Effector CD4-positive, alpha-beta T cell (primary cell): ENCODE measurements around the gene LIMD2.

Source experiments
- DNase-seq: peaks from one replicate; pipeline ENCODE4 v3.0.0-alpha.2; 2020

LIMD2 gene

DNA sequence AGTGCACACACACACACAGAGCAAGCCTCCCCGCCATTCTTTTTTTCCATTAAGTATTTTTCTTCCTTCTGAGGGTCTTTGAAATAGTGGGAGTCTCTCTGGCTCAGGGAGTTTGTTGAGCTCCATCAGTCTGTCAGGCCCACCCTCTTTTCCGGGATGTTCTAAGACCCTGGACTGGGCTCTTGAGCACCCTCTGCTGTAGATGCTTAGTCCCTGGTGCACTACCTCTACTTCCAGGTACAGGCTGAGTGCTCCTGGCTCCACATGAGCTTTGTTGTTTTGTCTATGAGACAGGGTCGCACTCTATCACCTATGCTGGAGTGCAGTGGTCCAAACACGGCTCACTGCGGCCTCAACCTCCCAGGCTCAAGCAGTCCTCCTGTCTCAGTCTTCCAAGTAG lies 20.7 kb downstream of the LIMD2 start:
- DNase-seq, result no peak

DNA sequence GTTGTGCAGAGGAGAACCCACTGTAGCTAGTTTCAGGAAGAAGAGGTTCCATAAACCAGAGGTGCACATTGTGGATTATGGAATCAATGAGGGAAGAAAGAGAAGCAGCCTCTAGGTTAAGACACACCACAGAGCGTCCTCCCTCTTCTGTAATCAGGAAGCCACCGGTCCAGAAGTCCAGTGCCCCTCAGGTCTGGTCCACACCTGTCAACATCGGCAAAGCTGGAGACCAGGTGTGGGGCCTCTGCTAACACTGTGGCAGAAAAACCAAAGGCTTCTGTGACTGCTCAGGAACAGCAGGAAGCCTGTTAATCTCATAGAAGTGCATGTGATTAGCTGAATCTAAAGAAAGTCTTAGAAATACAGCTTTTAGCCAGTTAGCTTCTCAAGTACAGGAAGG lies 23.3 kb downstream of the LIMD2 start:
- no peak for DNase-seq

DNA sequence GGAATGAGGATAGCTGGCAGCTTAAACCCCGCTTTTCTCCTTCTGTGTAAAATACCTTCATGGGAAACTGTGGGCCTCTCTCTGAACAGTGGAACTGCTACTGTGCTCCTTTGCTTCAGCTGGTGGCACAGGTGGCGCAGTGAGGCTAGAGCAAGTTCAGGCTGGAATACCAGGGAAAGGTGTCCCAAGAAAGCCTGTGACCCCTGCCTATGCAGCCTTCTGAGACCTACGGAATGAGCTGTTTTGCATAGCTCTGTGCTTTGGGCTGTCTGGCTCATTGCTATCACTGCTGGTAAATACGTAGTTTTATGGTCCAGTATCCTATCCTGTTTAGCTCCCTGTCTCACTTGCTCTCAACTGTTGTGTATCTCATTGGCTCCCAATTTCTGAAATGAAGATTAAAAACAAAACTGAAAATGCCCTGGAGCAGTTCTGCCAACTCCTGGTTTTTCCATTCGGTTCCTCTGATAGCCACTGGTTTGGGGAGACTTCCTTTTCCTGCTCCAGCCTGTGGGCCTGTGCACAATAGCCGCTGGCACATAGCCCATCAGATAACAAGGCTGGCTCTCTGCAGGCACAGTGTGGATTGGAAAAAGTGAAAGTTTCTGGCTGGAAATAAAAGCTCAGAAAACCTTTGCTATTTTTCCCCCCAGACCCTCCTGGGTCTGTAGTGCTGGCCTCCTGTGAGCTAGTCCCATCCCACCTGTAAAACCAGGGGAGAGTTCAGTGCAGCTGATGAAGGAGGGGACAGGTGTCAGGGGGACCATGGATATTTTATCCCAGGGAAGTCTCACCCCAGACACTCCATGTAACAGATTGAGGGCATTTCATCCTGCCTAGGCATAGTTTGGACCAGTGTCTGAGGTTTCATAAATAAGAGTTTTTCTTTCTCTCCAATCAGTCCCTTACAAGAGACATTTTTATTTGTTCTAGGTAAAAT lies 24.0 kb downstream of the LIMD2 start:
- no peak for DNase-seq

DNA sequence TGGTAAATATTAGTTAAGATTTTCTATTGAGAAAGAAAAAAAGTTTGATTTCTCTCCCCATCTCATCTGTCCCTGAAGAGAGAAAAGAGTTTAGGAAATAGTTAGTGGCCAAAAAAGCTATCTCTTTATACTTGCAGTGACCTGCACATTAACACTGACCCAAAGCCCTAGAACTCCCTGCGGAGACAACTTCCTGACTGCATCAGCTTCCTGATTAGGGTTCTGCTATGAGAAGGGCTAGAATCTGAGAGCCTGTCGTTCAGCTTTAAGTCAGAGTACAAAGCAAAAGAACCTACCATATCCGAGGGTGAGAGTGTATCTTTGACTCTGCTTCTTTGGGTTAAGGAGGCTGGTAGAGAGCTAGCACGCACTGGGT lies 24.7 kb downstream of the LIMD2 start:
- no peak for DNase-seq

DNA sequence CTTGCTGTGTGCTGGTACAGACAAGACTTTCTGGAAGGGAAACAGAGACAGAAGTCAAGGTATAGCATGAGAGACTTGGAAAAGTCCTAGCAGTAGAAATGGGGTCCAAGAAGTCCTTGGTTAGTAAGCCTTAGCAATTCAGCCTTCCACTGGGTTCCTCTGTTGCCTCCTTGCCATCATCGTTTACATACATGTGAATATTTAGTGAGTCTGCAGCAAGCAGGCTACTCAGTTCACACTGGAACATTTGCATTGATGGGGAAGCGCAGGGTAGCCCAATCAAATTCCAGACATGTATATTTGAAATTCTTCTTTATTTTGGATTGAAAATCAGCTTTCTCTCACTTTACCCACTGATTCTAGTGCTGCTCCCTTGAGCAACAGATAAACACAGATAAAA lies 27.1 kb downstream of the LIMD2 start:
- DNase-seq, result no peak

DNA sequence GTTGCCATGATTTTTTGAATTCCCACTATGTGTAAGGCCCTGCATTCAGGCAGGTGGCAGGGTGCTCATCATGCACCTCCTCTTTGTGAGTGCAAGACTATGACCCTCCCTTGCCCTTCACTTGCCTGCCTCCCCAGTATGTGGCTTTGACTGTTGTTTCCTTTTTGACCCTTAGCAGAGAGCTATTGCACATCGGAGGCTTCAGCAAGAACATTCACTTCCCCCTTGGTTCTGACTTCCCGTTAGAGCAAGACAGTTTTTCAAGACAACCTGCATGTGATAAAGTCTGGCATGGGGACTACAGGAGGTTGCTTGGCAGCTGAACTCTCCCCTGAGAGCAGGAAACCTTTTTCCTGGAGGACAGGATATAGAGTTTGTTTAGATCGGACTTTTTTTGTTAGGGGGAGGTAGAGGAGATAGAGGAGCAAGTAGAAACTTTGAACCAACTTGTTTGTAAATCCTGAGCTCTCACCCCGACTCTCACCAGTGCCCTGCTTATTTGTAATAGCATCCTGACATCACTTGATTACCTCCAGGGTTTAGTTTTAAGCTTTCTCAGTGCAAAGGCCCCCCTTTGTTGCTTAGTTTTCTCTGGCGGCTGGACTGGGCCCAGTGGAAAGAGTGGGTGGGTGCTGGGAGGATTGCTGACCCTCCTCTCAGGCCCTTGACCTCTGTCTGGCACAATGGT lies 34.3 kb downstream of the LIMD2 start:
- DNase-seq, result no peak

DNA sequence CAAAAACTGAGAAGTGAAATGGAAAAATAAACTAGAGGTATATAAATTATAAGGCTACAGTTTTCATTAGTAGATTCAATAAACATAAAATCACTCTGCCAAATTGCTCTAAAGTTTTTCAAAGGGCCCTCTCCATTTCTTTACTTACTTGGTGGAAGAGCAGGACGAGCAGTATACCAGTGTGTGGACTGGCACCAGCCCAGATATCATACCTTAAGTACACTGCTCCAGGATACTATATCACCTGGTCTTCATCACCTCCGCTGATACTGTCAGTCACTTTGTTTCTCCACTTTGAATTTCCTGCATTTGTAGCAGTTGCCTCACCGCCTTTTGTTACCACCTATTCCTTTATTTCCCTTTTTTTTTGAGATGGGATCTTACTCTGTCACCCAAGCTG lies 40.1 kb downstream of the LIMD2 start:
- no peak for DNase-seq

DNA sequence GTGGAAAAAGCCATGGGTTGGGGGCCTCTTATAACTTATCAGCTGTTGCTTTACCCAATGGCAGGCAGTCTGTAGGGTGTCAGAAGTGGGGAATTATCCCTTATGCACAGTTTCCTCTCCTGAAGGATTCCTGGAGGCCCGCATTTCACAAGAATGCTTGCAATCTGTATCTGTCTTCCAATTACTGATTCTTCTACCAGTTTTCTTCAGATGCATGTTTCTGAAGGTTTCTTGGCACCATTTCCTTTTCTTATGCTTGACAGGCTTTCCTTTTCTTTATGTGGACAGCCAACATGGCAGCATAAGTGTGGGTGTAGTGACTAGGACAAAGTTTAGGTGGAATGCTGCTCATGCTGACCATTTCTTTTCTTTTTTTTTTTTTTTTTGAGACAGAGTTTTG lies 41.6 kb downstream of the LIMD2 start:
- DNase-seq, result no peak

DNA sequence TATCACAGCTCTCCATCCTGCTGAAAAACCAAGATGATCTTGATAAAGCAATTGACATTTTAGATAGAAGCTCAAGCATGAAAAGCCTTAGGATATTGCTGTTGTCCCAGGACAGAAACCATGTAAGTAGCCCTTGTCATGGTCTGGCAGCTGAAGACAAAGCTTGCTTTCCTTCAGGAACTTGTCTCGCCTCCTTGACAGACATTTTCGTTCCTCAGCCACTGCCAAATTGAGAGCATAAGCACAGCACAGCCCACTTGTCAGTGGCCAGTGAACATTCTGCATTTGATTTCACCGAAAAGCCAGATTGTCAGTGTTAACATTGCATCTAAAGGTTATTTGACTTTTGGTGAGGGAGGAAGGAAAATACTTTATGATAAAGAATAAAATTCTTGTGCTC lies 42.1 kb downstream of the LIMD2 start:
- DNase-seq, result no peak

DNA sequence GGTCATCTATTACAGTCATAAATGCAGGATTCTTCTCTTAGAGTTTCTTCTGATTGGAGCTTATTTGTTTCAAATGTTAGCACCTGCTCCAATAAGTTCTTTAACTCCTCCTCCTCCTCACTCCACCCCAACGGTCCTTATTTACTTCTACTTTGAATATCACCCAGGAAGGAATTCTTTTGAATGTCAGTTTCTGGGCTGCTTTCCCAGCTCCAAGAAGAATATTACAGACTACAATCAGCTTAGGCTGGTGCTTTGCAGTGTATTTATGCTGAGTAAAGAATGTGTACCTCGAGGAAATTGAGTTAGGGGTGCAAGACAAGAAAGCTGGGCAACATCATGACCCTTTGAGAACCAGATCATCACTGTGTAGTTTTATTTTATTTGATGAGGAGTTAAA lies 46.9 kb downstream of the LIMD2 start:
- no peak for DNase-seq

DNA sequence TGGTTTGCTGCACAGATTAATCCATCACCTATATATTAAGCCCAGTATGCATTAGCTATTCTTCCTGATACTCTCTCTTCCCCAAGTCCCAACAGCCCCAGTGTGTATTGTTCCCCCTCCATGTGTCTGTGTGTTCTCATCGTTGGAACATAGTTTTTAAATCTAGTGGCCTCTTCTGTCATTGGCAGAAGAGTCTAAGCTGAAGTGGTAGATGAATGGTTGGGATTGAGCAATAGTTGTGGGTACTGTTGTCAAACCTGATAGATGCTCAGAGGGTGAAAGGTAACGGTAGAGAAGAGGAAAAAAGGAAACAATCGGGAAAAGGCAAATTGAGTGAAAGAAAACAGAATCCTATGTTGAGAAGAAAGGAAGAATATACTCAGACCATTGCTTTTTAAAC lies 47.8 kb downstream of the LIMD2 start:
- DNase-seq, result no peak

DNA sequence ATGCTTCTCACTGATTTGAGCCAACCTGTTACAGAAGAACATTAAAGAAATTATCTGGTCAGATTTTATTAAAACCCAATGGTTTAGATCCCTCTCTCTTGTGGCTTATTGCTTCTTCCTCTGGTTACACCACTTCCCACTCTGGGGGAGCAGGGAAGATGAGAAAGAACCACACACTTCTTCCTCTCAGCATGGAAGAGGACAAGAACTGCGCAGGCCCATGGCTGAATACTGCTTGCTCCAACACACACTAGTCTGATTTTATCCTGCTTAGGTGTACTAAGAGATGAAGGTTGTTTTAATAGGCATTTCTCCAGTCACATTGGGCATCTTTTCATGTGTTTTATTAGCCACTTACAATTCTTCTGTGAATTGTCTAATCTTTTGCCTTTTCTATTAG lies 50.1 kb downstream of the LIMD2 start:
- DNase-seq, result no peak

DNA sequence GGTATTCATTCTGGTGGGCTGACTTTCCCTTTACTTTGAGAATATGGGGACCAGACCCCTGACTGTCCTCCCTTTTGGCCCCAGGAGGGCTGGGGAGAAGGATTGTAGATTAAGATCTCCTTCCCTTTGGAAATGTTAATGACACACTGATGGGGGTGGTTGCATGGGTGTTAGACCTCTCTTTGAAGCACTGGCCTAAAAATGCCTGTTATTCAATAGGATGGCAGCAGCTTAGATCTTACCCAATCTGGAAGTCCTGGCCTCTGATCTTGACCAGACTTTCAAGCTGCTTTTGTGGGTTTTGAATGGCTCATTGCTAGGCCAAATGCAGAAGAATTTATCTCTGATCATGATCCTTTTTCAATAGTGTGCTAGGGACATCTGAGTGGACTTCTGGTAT lies 52.0 kb downstream of the LIMD2 start:
- no peak for DNase-seq

DNA sequence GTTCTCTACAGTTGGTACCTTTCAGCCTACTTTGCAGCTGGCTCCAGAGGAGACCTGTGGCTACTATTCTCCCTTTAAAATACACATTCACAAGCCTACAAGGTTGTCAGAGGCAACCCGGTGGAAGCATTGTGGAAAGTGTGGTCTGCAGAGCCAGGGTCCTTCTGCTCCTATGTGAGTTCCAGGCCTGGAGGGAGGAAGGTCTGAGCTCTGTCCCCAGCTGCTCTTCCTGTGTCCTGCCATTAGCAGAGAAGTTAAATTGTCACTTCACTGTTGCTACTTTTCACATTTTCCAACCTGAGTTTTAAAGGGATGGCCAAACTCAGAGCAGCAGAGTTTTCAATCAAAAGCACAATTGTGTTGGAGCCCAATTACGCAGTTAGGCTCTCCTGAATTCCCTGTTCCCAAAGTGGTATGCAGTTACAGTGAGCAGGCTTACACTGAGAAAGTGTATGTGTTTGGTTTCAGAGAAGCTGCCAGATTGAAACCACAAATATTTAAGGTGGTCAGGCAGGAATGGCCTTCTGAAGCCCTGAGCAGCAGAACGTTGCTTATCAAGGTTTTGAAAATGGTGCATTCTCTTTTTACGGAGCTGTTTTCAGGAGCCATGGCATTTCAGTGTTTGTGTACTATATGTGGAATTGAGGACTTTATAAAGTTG lies 52.7 kb downstream of the LIMD2 start:
- DNase-seq, result no peak

DNA sequence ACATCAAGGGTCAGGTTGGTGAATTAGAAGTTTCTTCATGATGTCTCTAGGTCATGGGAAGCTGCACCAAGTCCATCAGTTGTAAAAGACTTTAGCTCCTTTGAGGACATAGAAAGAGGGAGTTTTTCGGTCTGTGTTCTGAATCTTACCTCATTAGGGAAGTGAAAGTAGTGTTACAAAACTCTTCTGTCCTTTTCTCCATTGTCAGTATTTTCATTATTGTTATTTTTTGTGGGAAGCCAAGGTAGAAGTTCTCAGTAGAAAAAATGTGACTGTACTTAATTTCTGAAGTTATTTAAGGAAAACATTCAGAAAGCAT lies 53.5 kb downstream of the LIMD2 start:
- DNase-seq, result no peak
